Measurements from ENCODE around the gene GBP1. TPM values are rescaled to one million over a fixed set of nuclear protein-coding genes. Genes with fewer than 3 reads are reported as not detected.
A peak's percentile ranks its signal among the peaks of the same experiment; 100 is the strongest.
"Not testable (repeated sequence)": the region's sequence is repeated elsewhere in the genome, so short reads cannot be mapped to it uniquely, and the experiment has no call there.

The GBP1 gene
- total RNA-seq, 2 donors from 2014 or later, result 13.0 to 21.2 TPM

- peak; percentile 11 for ATAC-seq
- DNase-seq; intact Hi-C loops (cut with DNase I, micrococcal nuclease): not testable (repeated sequence)
These were observed 31.0 kb downstream of the GBP1 start for GRCh38 chr1:89034004-89034403.

GRCh38 chr1:89029051-89029450 is 36.0 kb downstream of the GBP1 start:
- ATAC-seq; intact Hi-C loops (cut with DNase I, micrococcal nuclease); DNase-seq: not testable (repeated sequence)

- DNase-seq, result no peak
- ATAC-seq, result no peak
- intact Hi-C loops (cut with DNase I, micrococcal nuclease), result no loop called here
These were observed 39.1 kb downstream of the GBP1 start for GRCh38 chr1:89025928-89026327.

GRCh38 chr1:89023026-89023425 is 42.0 kb downstream of the GBP1 start:
- intact Hi-C loops (cut with DNase I, micrococcal nuclease), result no loop called here
- ATAC-seq (no peak), DNase-seq (no peak)

- ATAC-seq (peak; percentile 84), DNase-seq (no peak)
- intact Hi-C loops (cut with DNase I, micrococcal nuclease), result no loop called here
These were observed 42.6 kb downstream of the GBP1 start, which contains the start of gene GBP3 for GRCh38 chr1:89022167-89022959. TSS of gene GBP3 (minus strand) at chr1:89022866. CDS start at chr1:89020721, 2,145 bp downstream.

GRCh38 chr1:89018318-89018717 is 46.7 kb downstream of the GBP1 start:
- ATAC-seq; DNase-seq; intact Hi-C loops (cut with DNase I, micrococcal nuclease): not testable (repeated sequence)

- ATAC-seq, result peak; percentile 46
- no peak for DNase-seq
- intact Hi-C loops (cut with DNase I, micrococcal nuclease), result loop anchor here in 1 of 2 donors (10.0 kb wide), 1 partner anchor 456 kb away; no protein-coding TSS in a partner anchor
These were observed 56.5 kb downstream of the GBP1 start for GRCh38 chr1:89008511-89008910.

- DNase-seq (no peak), ATAC-seq (peak; percentile 55)
- intact Hi-C loops (cut with DNase I, micrococcal nuclease), result loop anchor here in 1 of 2 donors (10.0 kb wide), 1 partner anchor 459 kb away; no protein-coding TSS in a partner anchor
These were observed 59.5 kb downstream of the GBP1 start for GRCh38 chr1:89005286-89006151.

Other genes starting within 250 kb of the GBP1 start
- gene GTF2B, start 173.6 kb downstream of the GBP1 start, total RNA-seq, result 10 to 100 TPM; 23.6 to 27.5 TPM
- gene KYAT3, start 72.6 kb downstream of the GBP1 start, total RNA-seq, result 10 to 100 TPM; 21.6 to 27.4 TPM
- gene RBMXL1, start 72.6 kb downstream of the GBP1 start, total RNA-seq, result 10 to 100 TPM in 1 of 2 donors, 1 to 10 TPM in 1; 9.6 to 11.8 TPM
- 100 to 1,000 TPM in 1 of 2 donors, 10 to 100 TPM in 1; 63.1 to 126 TPM for gene GBP3, start 42.3 kb downstream of the GBP1 start, total RNA-seq
- gene GBP2, start 60.9 kb upstream of the GBP1 start, total RNA-seq, result 10 to 100 TPM; 40.9 to 61.3 TPM
- not detected for gene GBP7, start 110.8 kb upstream of the GBP1 start, total RNA-seq
- gene GBP4, start 133.7 kb upstream of the GBP1 start, total RNA-seq, result 1 to 10 TPM; 3.9 to 5.4 TPM
- gene GBP5, start 207.7 kb upstream of the GBP1 start, total RNA-seq, result 1 to 10 TPM; 2.2 to 2.7 TPM